HG02642 (cell line): ENCODE results near the gene IKZF4.
A peak's percentile ranks its signal among the peaks of the same experiment; 100 is the strongest.
"Not testable (repeated sequence)": the region's sequence is repeated elsewhere in the genome, so short reads cannot be mapped to it uniquely, and the experiment has no call there.

Experiments used
- ATAC-seq: cut with Tn5 transposase; IDR thresholded peaks from one replicate; pipeline ENCODE4 v1.9.1; 2021; ENCODE audit warnings: mild to moderate bottlenecking; ENCODE audit not compliant: unreplicated experiment, poor library complexity

IKZF4 gene

GRCh38 chr12:56020423-56021184 lies at the start of gene IKZF4:
IKZF4 (plus strand) TSS chr12:56021043; CDS start chr12:56021494, 451 bp downstream.
- ATAC-seq, result no peak

- no peak for ATAC-seq
Observed at GRCh38 chr12:55972042-55972441, 48.8 kb upstream of the IKZF4 start.

GRCh38 chr12:55972456-55972855 lies 48.4 kb upstream of the IKZF4 start:
- no peak for ATAC-seq

GRCh38 chr12:55972911-55973598 lies 47.8 kb upstream of the IKZF4 start:
- no peak for ATAC-seq

- ATAC-seq, result peak; percentile 91
Observed at GRCh38 chr12:55973599-55974307, 47.1 kb upstream of the IKZF4 start, which contains the start of gene RAB5B. RAB5B (plus strand) TSS chr12:55974078; CDS start chr12:55986961, 12,883 bp downstream.

- ATAC-seq, result peak; percentile 15
Observed at GRCh38 chr12:55974308-55974730, 46.5 kb upstream of the IKZF4 start.

GRCh38 chr12:55978393-55978792 lies 42.5 kb upstream of the IKZF4 start:
- ATAC-seq, result no peak

- ATAC-seq, result no peak
Observed at GRCh38 chr12:55979069-55979468, 41.8 kb upstream of the IKZF4 start.

- not testable (repeated sequence) for ATAC-seq
Observed at GRCh38 chr12:55981882-55982281, 39.0 kb upstream of the IKZF4 start.

GRCh38 chr12:55982319-55982936 lies 38.4 kb upstream of the IKZF4 start:
- ATAC-seq, result peak; percentile 63

- ATAC-seq, result no peak
Observed at GRCh38 chr12:55983232-55983842, 37.5 kb upstream of the IKZF4 start.

- no peak for ATAC-seq
Observed at GRCh38 chr12:55984861-55985260, 36.0 kb upstream of the IKZF4 start.

- ATAC-seq, result no peak
Observed at GRCh38 chr12:55985341-55985740, 35.5 kb upstream of the IKZF4 start.

GRCh38 chr12:55985976-55986375 lies 34.9 kb upstream of the IKZF4 start:
- ATAC-seq, result not testable (repeated sequence)

GRCh38 chr12:55991110-55991509 lies 29.7 kb upstream of the IKZF4 start:
- ATAC-seq, result no peak

GRCh38 chr12:55993230-55993853 lies 27.5 kb upstream of the IKZF4 start:
- ATAC-seq, result no peak

GRCh38 chr12:55995366-55995765 lies 25.5 kb upstream of the IKZF4 start:
- ATAC-seq, result no peak

GRCh38 chr12:55996201-55996714 lies 24.6 kb upstream of the IKZF4 start:
- ATAC-seq, result no peak

- ATAC-seq, result peak; percentile 99
Observed at GRCh38 chr12:55996715-55997534, 23.9 kb upstream of the IKZF4 start, which contains the start of gene SUOX. SUOX (plus strand) TSS chr12:55997276; CDS start chr12:56002222, 4,946 bp downstream.
